OCI-LY1 (cell line): ENCODE measurements around the gene SNTB2.

Source experiments
- CTCF ChIP-seq: fragments of 200-600 bp; sonication (generic), shearing (Covaris generic); IDR thresholded peaks from 2 replicates; pipeline ENCODE4 v1.5.1; 2017; ENCODE audit warnings: mild to moderate bottlenecking, antibody characterized with exemption, low read length, moderate library complexity, mixed read lengths
- EZH2 ChIP-seq: fragments of 200-600 bp; sonication (generic), shearing (Covaris generic); IDR thresholded peaks from 2 replicates; pipeline ENCODE4 v1.8.0; 2017; ENCODE audit warnings: borderline replicate concordance, mixed run types, mild to moderate bottlenecking, antibody characterized with exemption, low read length, moderate library complexity, mixed read lengths

DNA sequence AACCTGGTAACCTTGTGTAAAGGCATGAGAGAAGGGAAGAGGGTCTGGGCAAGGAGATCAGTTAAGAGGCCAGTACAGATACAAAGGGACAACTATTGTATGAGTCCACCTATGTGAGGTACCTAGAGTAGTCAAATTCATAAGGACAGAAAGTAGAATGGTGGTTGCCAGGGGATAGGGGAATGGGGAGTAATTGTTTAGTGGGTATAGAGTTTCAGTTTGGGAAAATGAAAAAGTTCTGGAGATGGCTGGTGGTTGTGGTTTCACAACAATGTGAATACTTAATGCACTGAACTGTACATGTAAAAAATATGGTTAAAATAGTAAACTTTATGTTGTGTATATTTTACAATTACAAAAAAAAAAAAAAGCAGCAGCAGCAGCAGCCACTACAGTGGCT is 49.4 kb downstream of the SNTB2 start:
- TF ChIP-seq CTCF (no peak), EZH2 (no peak)
